Measurements from ENCODE around the gene SSR1. TPM values are rescaled to one million over a fixed set of nuclear protein-coding genes. Genes with fewer than 3 reads are reported as not detected.

Gene SSR1
- total and polyA plus RNA-seq, 2 of the 13 experiments (the other 11 are each of a cell fraction or from before 2014, with no cell fraction given), result 203 to 243 TPM

DNA sequence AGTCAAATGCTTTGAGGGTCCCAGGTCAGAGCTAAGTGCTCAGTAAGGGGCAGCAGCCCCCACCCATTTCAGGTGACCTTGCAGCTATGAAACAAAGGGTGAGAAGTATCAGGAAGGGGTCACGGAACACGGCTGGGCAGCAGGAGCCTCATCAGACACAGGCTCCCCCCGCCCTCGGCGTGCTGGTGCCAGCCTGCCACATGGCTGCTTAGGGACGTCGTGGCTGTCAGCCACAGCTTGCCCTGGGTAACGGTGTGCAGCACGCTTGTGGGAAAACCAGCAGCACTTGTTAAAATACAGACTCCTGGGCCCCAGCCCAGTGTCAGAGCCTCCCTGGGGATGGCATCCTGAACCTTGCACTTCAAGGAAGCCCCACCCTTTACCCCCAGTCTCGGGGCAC, 39.3 kb downstream of the SSR1 start (continued):
- TF ChIP-seq, protein P1, sequence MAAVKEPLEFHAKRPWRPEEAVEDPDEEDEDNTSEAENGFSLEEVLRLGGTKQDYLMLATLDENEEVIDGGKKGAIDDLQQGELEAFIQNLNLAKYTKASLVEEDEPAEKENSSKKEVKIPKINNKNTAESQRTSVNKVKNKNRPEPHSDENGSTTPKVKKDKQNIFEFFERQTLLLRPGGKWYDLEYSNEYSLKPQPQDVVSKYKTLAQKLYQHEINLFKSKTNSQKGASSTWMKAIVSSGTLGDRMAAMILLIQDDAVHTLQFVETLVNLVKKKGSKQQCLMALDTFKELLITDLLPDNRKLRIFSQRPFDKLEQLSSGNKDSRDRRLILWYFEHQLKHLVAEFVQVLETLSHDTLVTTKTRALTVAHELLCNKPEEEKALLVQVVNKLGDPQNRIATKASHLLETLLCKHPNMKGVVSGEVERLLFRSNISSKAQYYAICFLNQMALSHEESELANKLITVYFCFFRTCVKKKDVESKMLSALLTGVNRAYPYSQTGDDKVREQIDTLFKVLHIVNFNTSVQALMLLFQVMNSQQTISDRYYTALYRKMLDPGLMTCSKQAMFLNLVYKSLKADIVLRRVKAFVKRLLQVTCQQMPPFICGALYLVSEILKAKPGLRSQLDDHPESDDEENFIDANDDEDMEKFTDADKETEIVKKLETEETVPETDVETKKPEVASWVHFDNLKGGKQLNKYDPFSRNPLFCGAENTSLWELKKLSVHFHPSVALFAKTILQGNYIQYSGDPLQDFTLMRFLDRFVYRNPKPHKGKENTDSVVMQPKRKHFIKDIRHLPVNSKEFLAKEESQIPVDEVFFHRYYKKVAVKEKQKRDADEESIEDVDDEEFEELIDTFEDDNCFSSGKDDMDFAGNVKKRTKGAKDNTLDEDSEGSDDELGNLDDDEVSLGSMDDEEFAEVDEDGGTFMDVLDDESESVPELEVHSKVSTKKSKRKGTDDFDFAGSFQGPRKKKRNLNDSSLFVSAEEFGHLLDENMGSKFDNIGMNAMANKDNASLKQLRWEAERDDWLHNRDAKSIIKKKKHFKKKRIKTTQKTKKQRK (IDR thresholded peaks at IDR 0.05; ENCODE audit: low read length), result no peak

DNA sequence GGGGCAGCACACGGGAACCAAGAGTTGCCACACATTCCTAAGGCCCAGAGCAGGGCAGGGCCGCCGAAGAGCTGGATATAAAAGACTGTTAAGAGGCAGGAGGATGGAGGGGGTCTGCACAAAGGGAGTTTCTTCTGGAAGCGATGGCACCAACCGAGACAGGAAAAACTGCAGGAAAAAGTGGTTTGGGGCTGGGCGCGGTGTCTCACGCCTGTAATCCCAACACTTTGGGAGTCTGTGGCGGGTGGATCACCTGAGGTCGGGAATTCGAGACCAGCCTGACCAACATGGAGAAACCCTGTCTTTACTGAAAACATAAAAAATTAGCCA, 41.8 kb downstream of the SSR1 start:
- in situ Hi-C loops (cut with HindIII; ENCODE audit: extremely low pct_ligation_motif_present, low pct_unique_long_range_greater_than_20kb), result no loop called here
- BruUV-seq (replicated peaks), result no TSS peak
- ChIA-PET CTCF (ENCODE audit: low intra/inter-chr PET ratio, low total read pairs) (no interaction called here), POLR2A (interaction anchor here (0.6 to 1.8 kb wide), 8 partner anchors 9 to 594 kb away, joined by 3 to 16 read pairs (median 4); partner anchors contain the start of genes CAGE1 and RIOK1)
- 69% methylated on average over 11 of the region's 11 CpGs for WGBS (ENCODE audit: low lambda C conversion rate)
- Histone ChIP-seq H3K9me3 (ENCODE audit: low read length) (no peaks in the 10 kb centered on the region), H3K79me2 (ENCODE audit: insufficient read depth, low read length) (no peaks in the 10 kb centered on the region), H4K20me1 (ENCODE audit: insufficient read depth, low read length) (no peaks in the 10 kb centered on the region), H3K4me2 (ENCODE audit: low read depth, low read length) (peak overlapping the region; percentile 51), H2AFZ (ENCODE audit: low read length) (no peak overlapping the region), H3K4me3 (replicated peaks in 1 of 3; ENCODE audit: insufficient read depth in 1 of 3, low read depth in 2 of 3, low read length in 3 of 3) (peak overlapping the region in 1 of 3 experiments; percentile 31; a peak in 2 of 6 replicates), H3K9ac (ENCODE audit: insufficient read depth, low read depth, low read length) (no peak overlapping the region; the same call in 1 of the 2 replicates), H3K27me3 (ENCODE audit: control insufficient read depth in 1 of 2, insufficient read depth in 2 of 2, low read length in 2 of 2) (no peaks in the 10 kb centered on the region), H3K27ac (ENCODE audit: extremely low read length, insufficient read depth, low read length) (peak overlapping the region; percentile 72), H3K36me3 (replicated peaks in 1 of 2; ENCODE audit: control insufficient read depth in 1 of 2, insufficient read depth in 2 of 2, low read length in 2 of 2) (no peaks in the 10 kb centered on the region), H3K4me1 (ENCODE audit: insufficient read depth, low read length) (peaks cover 42% of the 10 kb centered on the region)
- intact Hi-C loops (cut with micrococcal nuclease; ENCODE audit: unreplicated experiment), result no loop called here
- FAIRE-seq, result no peak
- ATAC-seq, result no peak
- DNase-seq (ENCODE audit: low spot score), result no peak
- no peak for TF ChIP-seq DNMT3B (CRISPR knock-in tag; conservative IDR thresholded peaks at IDR 0.05)
- TF ChIP-seq, protein P2, sequence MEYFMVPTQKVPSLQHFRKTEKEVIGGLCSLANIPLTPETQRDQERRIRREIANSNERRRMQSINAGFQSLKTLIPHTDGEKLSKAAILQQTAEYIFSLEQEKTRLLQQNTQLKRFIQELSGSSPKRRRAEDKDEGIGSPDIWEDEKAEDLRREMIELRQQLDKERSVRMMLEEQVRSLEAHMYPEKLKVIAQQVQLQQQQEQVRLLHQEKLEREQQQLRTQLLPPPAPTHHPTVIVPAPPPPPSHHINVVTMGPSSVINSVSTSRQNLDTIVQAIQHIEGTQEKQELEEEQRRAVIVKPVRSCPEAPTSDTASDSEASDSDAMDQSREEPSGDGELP (IDR thresholded peaks at IDR 0.05; ENCODE audit: borderline replicate concordance, low read depth), result no peak
- TF ChIP-seq, protein P1 (IDR thresholded peaks at IDR 0.05; ENCODE audit: low read length), result no peak
- no peak for TF ChIP-seq ZSCAN30 (CRISPR knock-in tag; IDR thresholded peaks at IDR 0.05)
- 0 out of 2 replicates have a peak, but pooled peaks have one; percentile 21 for TF ChIP-seq RXRA (CRISPR knock-in tag; IDR thresholded peaks at IDR 0.05)
- no peak for TF ChIP-seq ATF1 (CRISPR knock-in tag; IDR thresholded peaks at IDR 0.05)
- TF ChIP-seq, protein P3, sequence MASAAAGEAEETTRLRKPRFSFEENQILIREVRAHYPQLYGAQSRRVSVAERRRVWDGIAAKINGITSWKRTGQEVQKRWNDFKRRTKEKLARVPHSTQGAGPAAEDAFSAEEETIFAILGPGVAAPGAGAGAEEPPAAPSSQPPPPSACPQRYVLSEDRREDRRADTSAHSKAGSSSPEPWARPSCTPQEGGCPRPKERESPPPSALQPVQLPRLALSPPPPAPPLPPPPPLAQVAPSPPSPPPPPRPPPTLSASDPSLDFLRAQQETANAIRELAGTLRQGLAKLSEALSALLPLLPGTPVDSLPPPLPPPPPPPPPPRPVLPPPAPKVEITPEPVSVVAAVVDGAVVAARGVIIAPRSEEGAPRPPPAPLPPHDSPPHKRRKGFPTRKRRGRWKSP (CRISPR knock-in tag; IDR thresholded peaks at IDR 0.05), result no peak; the same call in 1 of the 2 replicates
- 0 out of 2 replicates have a peak, but pooled peaks have one; percentile 7 for TF ChIP-seq BRD4 (CRISPR knock-in tag; IDR thresholded peaks at IDR 0.05)
- TF ChIP-seq CENPX (CRISPR knock-in tag; IDR thresholded peaks at IDR 0.05), result no peak
- TF ChIP-seq, protein P4, sequence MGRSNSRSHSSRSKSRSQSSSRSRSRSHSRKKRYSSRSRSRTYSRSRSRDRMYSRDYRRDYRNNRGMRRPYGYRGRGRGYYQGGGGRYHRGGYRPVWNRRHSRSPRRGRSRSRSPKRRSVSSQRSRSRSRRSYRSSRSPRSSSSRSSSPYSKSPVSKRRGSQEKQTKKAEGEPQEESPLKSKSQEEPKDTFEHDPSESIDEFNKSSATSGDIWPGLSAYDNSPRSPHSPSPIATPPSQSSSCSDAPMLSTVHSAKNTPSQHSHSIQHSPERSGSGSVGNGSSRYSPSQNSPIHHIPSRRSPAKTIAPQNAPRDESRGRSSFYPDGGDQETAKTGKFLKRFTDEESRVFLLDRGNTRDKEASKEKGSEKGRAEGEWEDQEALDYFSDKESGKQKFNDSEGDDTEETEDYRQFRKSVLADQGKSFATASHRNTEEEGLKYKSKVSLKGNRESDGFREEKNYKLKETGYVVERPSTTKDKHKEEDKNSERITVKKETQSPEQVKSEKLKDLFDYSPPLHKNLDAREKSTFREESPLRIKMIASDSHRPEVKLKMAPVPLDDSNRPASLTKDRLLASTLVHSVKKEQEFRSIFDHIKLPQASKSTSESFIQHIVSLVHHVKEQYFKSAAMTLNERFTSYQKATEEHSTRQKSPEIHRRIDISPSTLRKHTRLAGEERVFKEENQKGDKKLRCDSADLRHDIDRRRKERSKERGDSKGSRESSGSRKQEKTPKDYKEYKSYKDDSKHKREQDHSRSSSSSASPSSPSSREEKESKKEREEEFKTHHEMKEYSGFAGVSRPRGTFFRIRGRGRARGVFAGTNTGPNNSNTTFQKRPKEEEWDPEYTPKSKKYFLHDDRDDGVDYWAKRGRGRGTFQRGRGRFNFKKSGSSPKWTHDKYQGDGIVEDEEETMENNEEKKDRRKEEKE (IDR thresholded peaks at IDR 0.05), result no peak
- TF ChIP-seq XRCC5 (optimal IDR thresholded peaks at IDR 0.05; ENCODE audit: low read length), result no peak
- TF ChIP-seq IKZF1 (IDR thresholded peaks at IDR 0.05), result no peak
